GM23338 (cell line): ENCODE results near the gene CHST11.

Experiments used
- CTCF ChIP-seq, 2 experiments: fragments of 200-600 bp in 1 of 2; sonication (generic) in 1 of 2; conservative IDR thresholded peaks; 2 replicates each; pipeline versions ENCODE4 v1.5.1 to v1.6.1; 2016 to 2017; ENCODE audit warnings: antibody characterized with exemption in 2 of 2, low read depth in 2 of 2, mild to moderate bottlenecking in 2 of 2, moderate library complexity in 1 of 2
- EZH2 ChIP-seq: fragments of 200-600 bp; sonication (generic); IDR thresholded peaks from one replicate; pipeline ENCODE4 v1.8.0; 2017; ENCODE audit warnings: antibody characterized with exemption, mild to moderate bottlenecking, low read depth; ENCODE audit not compliant: unreplicated experiment
- EZH2phosphoT487 ChIP-seq: fragments of 200-600 bp; sonication (generic); IDR thresholded peaks from one replicate; pipeline ENCODE4 v1.8.1; 2018; ENCODE audit warnings: antibody characterized with exemption; ENCODE audit not compliant: unreplicated experiment
- POLR2AphosphoS5 ChIP-seq: IDR thresholded peaks from 2 replicates; pipeline ENCODE4 v1.6.1; 2016; ENCODE audit warnings: antibody characterized with exemption, low read depth

- TF ChIP-seq EZH2 (no peak), POLR2AphosphoS5 (no peak), CTCF (conservative IDR thresholded peaks at IDR 0.05; ENCODE audit: low read depth in 2 of 2) (no peak), EZH2phosphoT487 (no peak)
These were observed 173.5 kb downstream of the CHST11 start for GRCh38 chr12:104630230-104630670.
